B cell (primary cell): Measurements from ENCODE around the gene COL4A3. TPM values are rescaled to one million over a fixed set of nuclear protein-coding genes. Genes with fewer than 3 reads are reported as not detected.

Source experiments
- ATAC-seq: fragments of 200-7000 bp; cut with Tn5 transposase; one replicate; pipeline ENCODE4 v1.10.0; 2021; ENCODE audit warnings: low read depth, mild to moderate bottlenecking, moderate number of reproducible peaks, moderate library complexity
- CTCF ChIA-PET: fragments of 350-600 bp; sonication (Branson Sonifier 250); formaldehyde crosslinking; loops from one replicate; lab custom pipeline; 2021; ENCODE audit warnings: antibody characterized with exemption, inconsistent platforms; lab: Charles Lee
- POLR2A ChIA-PET: fragments of 350-600 bp; sonication (Branson Sonifier 250); formaldehyde crosslinking; loops from one replicate; lab custom pipeline; 2021; ENCODE audit warnings: antibody characterized with exemption; lab: Charles Lee
- DNase-seq: peaks from one replicate; pipeline ENCODE4 v3.0.0; 2013
- H2AFZ ChIP-seq: 2 replicates; pipeline ENCODE4 v1.6.1; 2012; ENCODE audit warnings: mild to moderate bottlenecking, low read depth, low read length; ENCODE audit not compliant: insufficient read depth, poor library complexity, severe bottlenecking
- H3K27ac ChIP-seq, 2 donors: 1 replicate in 1 of 2; 2 replicates in 1 of 2; pipeline ENCODE4 v1.5.1; 2012 to 2013; ENCODE audit warnings: low read length in 2 of 2, mild to moderate bottlenecking in 2 of 2, moderate library complexity in 1 of 2
- H3K27me3 ChIP-seq, 4 experiments: fragments of 200-600 bp in 1 of 4; sonication (generic) in 1 of 4; replicated peaks in 1 of 4; 1 replicate in 2 of 4; 2 replicates in 2 of 4; pipeline versions ENCODE4 v1.6.1 to v1.7.0; 2013 to 2016; ENCODE audit warnings: low read length in 3 of 4, mild to moderate bottlenecking in 2 of 4, mixed read lengths in 1 of 4, moderate library complexity in 1 of 4; ENCODE audit not compliant: insufficient read depth in 4 of 4, control insufficient read depth in 3 of 4; ENCODE audit errors: control extremely low read depth in 1 of 4
- H3K36me3 ChIP-seq, 2 experiments: replicated peaks in 1 of 2; 1 replicate in 1 of 2; 2 replicates in 1 of 2; pipeline versions ENCODE4 v1.6.1 to v1.7.1; 2013; ENCODE audit warnings: low read length in 1 of 2; ENCODE audit not compliant: insufficient read depth in 2 of 2, control insufficient read depth in 1 of 2; ENCODE audit errors: control extremely low read depth in 1 of 2, extremely low read depth in 1 of 2
- H3K4me1 ChIP-seq, 2 donors: fragments of 200-600 bp in 1 of 2; sonication (generic) in 1 of 2; 1 replicate in 1 of 2; 2 replicates in 1 of 2; pipeline versions ENCODE4 v1.5.1 to v1.6.1; 2013 to 2017; ENCODE audit warnings: low read length in 2 of 2; ENCODE audit not compliant: control insufficient read depth in 2 of 2, insufficient read depth in 2 of 2
- H3K4me2 ChIP-seq: replicated peaks from 2 replicates; pipeline ENCODE3; 2012; ENCODE audit warnings: mild to moderate bottlenecking, low read depth, low read length; ENCODE audit not compliant: poor library complexity, severe bottlenecking
- H3K4me3 ChIP-seq, 5 experiments: fragments of 200-600 bp in 1 of 5; sonication (generic) in 1 of 5; 1 replicate in 3 of 5; 2 replicates in 2 of 5; pipeline versions ENCODE4 v1.5.1 to v1.7.0; 2011 to 2016; ENCODE audit warnings: low read length in 4 of 5, mild to moderate bottlenecking in 4 of 5, low read depth in 2 of 5, control low read depth in 1 of 5, moderate library complexity in 1 of 5; ENCODE audit not compliant: insufficient read depth in 1 of 5; ENCODE audit errors: control extremely low read depth in 1 of 5, extremely low read depth in 1 of 5
- H3K79me2 ChIP-seq: fragments of 200-600 bp; sonication (generic); one replicate; pipeline ENCODE4 v1.6.0; 2016; ENCODE audit warnings: low read length; ENCODE audit not compliant: control insufficient read depth, insufficient read depth
- H3K9ac ChIP-seq: fragments of 200-600 bp; sonication (generic); 2 replicates; pipeline ENCODE4 v1.6.1; 2017; ENCODE audit warnings: mild to moderate bottlenecking, low read length, moderate library complexity
- H3K9me3 ChIP-seq, 3 donors: one replicate each; pipeline versions ENCODE4 v1.6.1 to v1.7.1; 2013; ENCODE audit warnings: low read length in 2 of 3; ENCODE audit not compliant: control insufficient read depth in 2 of 3, insufficient read depth in 1 of 3; ENCODE audit errors: control extremely low read depth in 1 of 3
- H4K20me1 ChIP-seq: 2 replicates; pipeline ENCODE4 v1.6.0; 2012; ENCODE audit warnings: mild to moderate bottlenecking, low read length; ENCODE audit not compliant: insufficient read depth, control insufficient read depth, poor library complexity, severe bottlenecking
- H3K27ac Mint-ChIP-seq: one replicate; pipeline ENCODE4 v1.8.0; 2021; ENCODE audit warnings: mixed read lengths
- H3K27me3 Mint-ChIP-seq: one replicate; pipeline ENCODE4 v1.8.0; 2021; ENCODE audit warnings: mixed read lengths
- H3K4me1 Mint-ChIP-seq: one replicate; pipeline ENCODE4 v1.8.0; 2021; ENCODE audit warnings: mixed read lengths
- H3K4me3 Mint-ChIP-seq: one replicate; pipeline ENCODE4 v1.8.0; 2021; ENCODE audit warnings: mixed read lengths
- H3K9me3 Mint-ChIP-seq: one replicate; pipeline ENCODE4 v1.8.0; 2022; ENCODE audit warnings: mixed read lengths; ENCODE audit not compliant: insufficient read depth
- CTCF ChIP-seq: fragments of 200-600 bp; IDR thresholded peaks from one replicate; pipeline ENCODE4 v1.8.0; 2022; ENCODE audit warnings: antibody characterized with exemption, mild to moderate bottlenecking
- EZH2 ChIP-seq: IDR thresholded peaks from 2 replicates; pipeline ENCODE4 v1.6.1; 2012; ENCODE audit warnings: borderline replicate concordance, low read depth, mild to moderate bottlenecking, moderate library complexity, low read length; ENCODE audit not compliant: insufficient read depth, poor library complexity, severe bottlenecking
- WGBS: methylation state at CpG from one replicate; pipeline ENCODE4 v1.1.5; 2013; ENCODE audit warnings: missing lambda C conversion rate; ENCODE audit not compliant: insufficient coverage; 5-methylcytosine and 5-hydroxymethylcytosine counted together
- intact Hi-C: fragments of 100-400 bp; cut with micrococcal nuclease; formaldehyde crosslinking; loops from one replicate; pipeline ENCODE4 v1.10.0; 2022
- polyA plus RNA-seq: library from polyadenylated mRNA; depleted of rRNA; stranded (reverse); fragments of >200 nt; gene quantifications from 2 replicates; pipeline ENCODE4 v1.2.3, GENCODE V29; 2012
- total RNA-seq, 2 donors: library from RNA; stranded (reverse); fragments of 120-200 nt in 1 of 2; gene quantifications; 1 replicate in 1 of 2; 2 replicates in 1 of 2; pipeline versions ENCODE4 v1.2.3 to v1.2.4, GENCODE V29; 2013 to 2022

Gene COL4A3
- total and polyA plus RNA-seq, 2 donors (not counting 1 experiment from before 2014, with no cell fraction given), result 33.4 to 45.9 TPM

GRCh38 chr2:227132986-227133385 is 31.4 kb upstream of the COL4A3 start:
- Histone ChIP-seq H4K20me1 (no peaks in the 10 kb centered on the region), H3K27ac (no peak overlapping the region), H2AFZ (no peak overlapping the region), H3K4me1 (no peaks in the 10 kb centered on the region), H3K36me3 (peaks cover 0 to 4% of the 10 kb centered on the region in 2 experiments), H3K27me3 (no peaks in the 10 kb centered on the region), H3K4me2 (no peak overlapping the region), H3K79me2 (no peaks in the 10 kb centered on the region), H3K9me3 (no peaks in the 10 kb centered on the region), H3K4me3 (no peak overlapping the region), H3K9ac (no peak overlapping the region)
- ChIA-PET POLR2A (no interaction called here), CTCF (interaction anchor here (4.5 to 14.8 kb wide), 2 partner anchors 105 to 633 kb away, joined by 34 to 267 read pairs; no protein-coding TSS in a partner anchor)
- Mint-ChIP-seq H3K27me3 (no peaks in the 10 kb centered on the region), H3K9me3 (no peaks in the 10 kb centered on the region), H3K4me3 (no peak overlapping the region), H3K4me1 (no peaks in the 10 kb centered on the region), H3K27ac (no peak overlapping the region)
- 0% methylated on average over 1 of the region's 4 CpGs for WGBS
- no peak for ATAC-seq
- intact Hi-C loops, result no loop called here
- no peak for TF ChIP-seq CTCF
- no peak for TF ChIP-seq EZH2
- DNase-seq, result no peak

- Mint-ChIP-seq H3K4me3 (no peak overlapping the region), H3K27ac (no peak overlapping the region), H3K4me1 (no peaks in the 10 kb centered on the region), H3K27me3 (no peaks in the 10 kb centered on the region), H3K9me3 (no peaks in the 10 kb centered on the region)
- Histone ChIP-seq H3K27me3 (no peaks in the 10 kb centered on the region), H3K4me2 (no peak overlapping the region), H3K27ac (no peak overlapping the region), H3K9ac (no peak overlapping the region), H3K36me3 (peaks cover 0 to 7% of the 10 kb centered on the region in 2 experiments), H4K20me1 (no peaks in the 10 kb centered on the region), H2AFZ (no peak overlapping the region), H3K9me3 (no peaks in the 10 kb centered on the region), H3K79me2 (no peaks in the 10 kb centered on the region), H3K4me3 (no peak overlapping the region), H3K4me1 (no peaks in the 10 kb centered on the region)
- ChIA-PET POLR2A (no interaction called here), CTCF (interaction anchor here (1.1 to 14.8 kb wide), 2 partner anchors 30 to 103 kb away, joined by 3 to 267 read pairs; partner anchors contain the start of genes COL4A3 and COL4A4)
- DNase-seq, result no peak
- intact Hi-C loops, result no loop called here
- no peak for ATAC-seq
- WGBS, result no CpG with 5 or more reads among the region's 5 CpGs
- no peak for TF ChIP-seq EZH2
Measured at GRCh38 chr2:227134591-227134990, 29.8 kb upstream of the COL4A3 start.
